Suprapubic skin (tissue), 4 donors: ENCODE results near the gene SMG9. TPM values are rescaled to one million over a fixed set of nuclear protein-coding genes. Genes with fewer than 3 reads are reported as not detected.

Experiments used
- DNase-seq, 2 donors: peaks; one replicate each; pipeline ENCODE4 v3.0.0-alpha.2; 2019; ENCODE audit warnings: low spot score in 2 of 2
- H3K27ac ChIP-seq: fragments of 200-600 bp; sonication (generic); one replicate; pipeline ENCODE4 v1.5.1; 2019
- H3K27me3 ChIP-seq: fragments of 200-600 bp; sonication (generic); one replicate; pipeline ENCODE4 v1.5.1; 2019
- H3K36me3 ChIP-seq: fragments of 200-600 bp; sonication (generic); one replicate; pipeline ENCODE4 v1.5.1; 2019
- H3K4me1 ChIP-seq: fragments of 200-600 bp; sonication (generic); one replicate; pipeline ENCODE4 v1.5.1; 2019
- H3K4me3 ChIP-seq: fragments of 200-600 bp; sonication (generic); one replicate; pipeline ENCODE4 v1.5.1; 2019; ENCODE audit warnings: mild to moderate bottlenecking
- H3K9me3 ChIP-seq: fragments of 200-600 bp; sonication (generic); one replicate; pipeline ENCODE4 v1.5.1; 2019
- CTCF ChIP-seq, 2 donors: fragments of 200-600 bp in 1 of 2; fragments of 450-650 bp in 1 of 2; sonication (generic) in 1 of 2; IDR thresholded peaks; one replicate each; pipeline ENCODE4 v1.5.1; 2016 to 2019; ENCODE audit warnings: antibody characterized with exemption in 2 of 2, mild to moderate bottlenecking in 1 of 2, moderate library complexity in 1 of 2
- EP300 ChIP-seq: sonication (generic); formaldehyde crosslinking; IDR thresholded peaks from one replicate; pipeline ENCODE4 v1.6.1; 2017; ENCODE audit warnings: antibody characterized with exemption
- POLR2A ChIP-seq, 2 donors: fragments of 450-650 bp; IDR thresholded peaks; one replicate each; pipeline ENCODE4 v1.6.1; 2017; ENCODE audit warnings: antibody characterized with exemption in 2 of 2, mild to moderate bottlenecking in 2 of 2, moderate library complexity in 2 of 2
- POLR2AphosphoS5 ChIP-seq, 3 donors: sonication (generic); formaldehyde crosslinking; IDR thresholded peaks; one replicate each; pipeline ENCODE4 v1.6.1; 2017; ENCODE audit warnings: antibody characterized with exemption in 3 of 3
- WGBS: methylation state at CpG from one replicate; pipeline ENCODE4 v1.1.5; 2018; 5-methylcytosine and 5-hydroxymethylcytosine counted together
- total RNA-seq, 4 donors: library from RNA; depleted of rRNA; stranded (reverse); fragments of >200 nt; gene quantifications; one replicate each; pipeline ENCODE4 v1.1.0, GENCODE V29; 2016

The SMG9 gene
- total RNA-seq, 4 donors from 2014 or later = 21.5 to 44.4 (median 30.1) TPM

- TF ChIP-seq EP300 (no peak), CTCF (IDR thresholded peaks at IDR 0.05) (peak in 1 of 2 donors; percentile 13)
- H3K4me3 ChIP-seq = no peak overlapping the region
- H3K4me1 ChIP-seq = peaks cover 52% of the 10 kb centered on the region
- WGBS = 44% methylated on average over 5 of the region's 5 CpGs
- no peaks in the 10 kb centered on the region for H3K36me3 ChIP-seq
- peak overlapping the region; percentile 61 for H3K27ac ChIP-seq
- H3K9me3 ChIP-seq = no peaks in the 10 kb centered on the region
- no peaks in the 10 kb centered on the region for H3K27me3 ChIP-seq
- DNase-seq = no peak
Measured at GRCh38 chr19:43759515-43759914, 4.8 kb upstream of the SMG9 start.

GRCh38 chr19:43755256-43755801 lies 567 bp upstream of the SMG9 start:
- peak overlapping the region; percentile 70 for H3K4me3 ChIP-seq
- peaks cover 9% of the 10 kb centered on the region for H3K36me3 ChIP-seq
- H3K9me3 ChIP-seq = no peaks in the 10 kb centered on the region
- no peak for TF ChIP-seq POLR2AphosphoS5 (IDR thresholded peaks at IDR 0.05)
- TF ChIP-seq EP300 = no peak
- TF ChIP-seq POLR2A (IDR thresholded peaks at IDR 0.05) = no peak
- TF ChIP-seq CTCF (IDR thresholded peaks at IDR 0.05) = no peak
- peak overlapping the region; percentile 98 for H3K27ac ChIP-seq
- no peaks in the 10 kb centered on the region for H3K27me3 ChIP-seq
- under 1% methylated on average over 28 of the region's 28 CpGs for WGBS
- peaks cover 69% of the 10 kb centered on the region for H3K4me1 ChIP-seq
- peak in 1 of 2 donors; percentile 87 for DNase-seq

- Histone ChIP-seq H3K4me1 (peaks cover 64% of the 10 kb centered on the region), H3K27ac (peak overlapping the region; percentile 98), H3K4me3 (peak overlapping the region; percentile 70), H3K36me3 (peaks cover 21% of the 10 kb centered on the region), H3K27me3 (no peaks in the 10 kb centered on the region), H3K9me3 (no peaks in the 10 kb centered on the region)
- no peak for DNase-seq
- no peak for TF ChIP-seq POLR2AphosphoS5 (IDR thresholded peaks at IDR 0.05)
- TF ChIP-seq CTCF (IDR thresholded peaks at IDR 0.05) = no peak
- TF ChIP-seq EP300 = no peak
- no peak for TF ChIP-seq POLR2A (IDR thresholded peaks at IDR 0.05)
- 0% methylated on average over 11 of the region's 11 CpGs for WGBS
Measured at GRCh38 chr19:43754253-43754502, 584 bp downstream of the SMG9 start.

GRCh38 chr19:43752287-43752875 lies 2.4 kb downstream of the SMG9 start:
- 81% methylated on average over 6 of the region's 6 CpGs for WGBS
- no peaks in the 10 kb centered on the region for H3K9me3 ChIP-seq
- H3K27ac ChIP-seq = no peak overlapping the region
- no peak for DNase-seq
- H3K4me3 ChIP-seq = no peak overlapping the region
- H3K36me3 ChIP-seq = peaks cover 39% of the 10 kb centered on the region
- H3K4me1 ChIP-seq = peaks cover 51% of the 10 kb centered on the region
- no peak for TF ChIP-seq CTCF (IDR thresholded peaks at IDR 0.05)
- TF ChIP-seq POLR2A (IDR thresholded peaks at IDR 0.05) = no peak
- no peak for TF ChIP-seq EP300
- no peaks in the 10 kb centered on the region for H3K27me3 ChIP-seq

GRCh38 chr19:43751466-43752220 lies 3.1 kb downstream of the SMG9 start:
- no peak overlapping the region for H3K4me3 ChIP-seq
- H3K9me3 ChIP-seq = no peaks in the 10 kb centered on the region
- peaks cover 46% of the 10 kb centered on the region for H3K36me3 ChIP-seq
- H3K4me1 ChIP-seq = peaks cover 44% of the 10 kb centered on the region
- H3K27me3 ChIP-seq = no peaks in the 10 kb centered on the region
- no peak for TF ChIP-seq POLR2AphosphoS5 (IDR thresholded peaks at IDR 0.05)
- TF ChIP-seq CTCF (IDR thresholded peaks at IDR 0.05) = no peak
- TF ChIP-seq EP300 = no peak
- TF ChIP-seq POLR2A (IDR thresholded peaks at IDR 0.05) = no peak
- no peak for DNase-seq
- H3K27ac ChIP-seq = no peak overlapping the region
- 91% methylated on average over 4 of the region's 4 CpGs for WGBS
